Measurements from ENCODE around the gene ZNF469.

- TF ChIP-seq CTCF (IDR thresholded peaks at IDR 0.05; ENCODE audit: low read depth, low read length, missing input control) (no peak), YY1 (IDR thresholded peaks at IDR 0.05) (no peak), FOXA1 (IDR thresholded peaks at IDR 0.05) (no peak), JUND (IDR thresholded peaks at IDR 0.05) (no peak), MAX (IDR thresholded peaks at IDR 0.05) (no peak), SP1 (IDR thresholded peaks at IDR 0.05) (no peak), TAF1 (conservative IDR thresholded peaks at IDR 0.05) (no peak), GABPA (IDR thresholded peaks at IDR 0.05 in 1 of 2, conservative IDR thresholded peaks at IDR 0.05 in 1 of 2) (no peak), ATF3 (IDR thresholded peaks at IDR 0.05) (no peak), ZBTB33 (IDR thresholded peaks at IDR 0.05) (no peak), RAD21 (IDR thresholded peaks at IDR 0.05) (no peak), REST (IDR thresholded peaks at IDR 0.05) (no peak)
Measured at GRCh38 chr16:88339930-88340754, 42.6 kb upstream of the ZNF469 start.
